Panc1 (cell line): ENCODE results near the gene FYTTD1.

Experiments used
- CTCF ChIP-seq: fragments of 450-650 bp; IDR thresholded peaks from 2 replicates; pipeline ENCODE4 v1.5.1; 2017; ENCODE audit warnings: mild to moderate bottlenecking
- POLR2AphosphoS5 ChIP-seq: IDR thresholded peaks from 2 replicates; pipeline ENCODE4 v1.6.1; 2012; ENCODE audit warnings: mild to moderate bottlenecking, low read depth, low read length, moderate library complexity
- REST ChIP-seq, 2 experiments: IDR thresholded peaks; 2 replicates each; pipeline ENCODE4 v1.6.1; 2011 to 2012; ENCODE audit warnings: low read depth in 2 of 2, control low read depth in 1 of 2, low read length in 1 of 2, mild to moderate bottlenecking in 1 of 2, moderate library complexity in 1 of 2; ENCODE audit not compliant: insufficient read depth in 1 of 2
- SIN3A ChIP-seq: IDR thresholded peaks from 2 replicates; pipeline ENCODE4 v1.6.1; 2012; ENCODE audit warnings: low read depth, mild to moderate bottlenecking, low read length, moderate library complexity, borderline replicate concordance; ENCODE audit not compliant: insufficient read depth
- TCF7L2 ChIP-seq: IDR thresholded peaks from 2 replicates; pipeline ENCODE4 v1.6.1; 2011; ENCODE audit warnings: mild to moderate bottlenecking, low read depth, low read length, inconsistent platforms

- no peak for TF ChIP-seq REST (IDR thresholded peaks at IDR 0.05; ENCODE audit: insufficient read depth in 1 of 2, low read depth in 2 of 2, low read length in 1 of 2)
- TF ChIP-seq CTCF: no peak
- TF ChIP-seq POLR2AphosphoS5: no peak
- TF ChIP-seq TCF7L2: no peak
- TF ChIP-seq SIN3A: no peak
Measured at GRCh38 chr3:197748597-197749314, 927 bp upstream of the FYTTD1 start.
